Activated T-helper 9 cell treated with anti-CD3 and anti-CD28 coated beads, Interleukin-2, amount 50 U/mL, for 16 hours (primary cell): ENCODE measurements around the gene MT3.
"Not testable (repeated sequence)": the region's sequence is repeated elsewhere in the genome, so short reads cannot be mapped to it uniquely, and the experiment has no call there.

ENCODE experiments used
- DNase-seq: peaks from one replicate; pipeline ENCODE4 v3.0.0-alpha.2; 2020; ENCODE audit warnings: low read depth

The MT3 gene

GRCh38 chr16:56580391-56581048, 8.8 kb upstream of the MT3 start:
- DNase-seq, result no peak

- not testable (repeated sequence) for DNase-seq
Observed at GRCh38 chr16:56582911-56583310, 6.4 kb upstream of the MT3 start.

DNA sequence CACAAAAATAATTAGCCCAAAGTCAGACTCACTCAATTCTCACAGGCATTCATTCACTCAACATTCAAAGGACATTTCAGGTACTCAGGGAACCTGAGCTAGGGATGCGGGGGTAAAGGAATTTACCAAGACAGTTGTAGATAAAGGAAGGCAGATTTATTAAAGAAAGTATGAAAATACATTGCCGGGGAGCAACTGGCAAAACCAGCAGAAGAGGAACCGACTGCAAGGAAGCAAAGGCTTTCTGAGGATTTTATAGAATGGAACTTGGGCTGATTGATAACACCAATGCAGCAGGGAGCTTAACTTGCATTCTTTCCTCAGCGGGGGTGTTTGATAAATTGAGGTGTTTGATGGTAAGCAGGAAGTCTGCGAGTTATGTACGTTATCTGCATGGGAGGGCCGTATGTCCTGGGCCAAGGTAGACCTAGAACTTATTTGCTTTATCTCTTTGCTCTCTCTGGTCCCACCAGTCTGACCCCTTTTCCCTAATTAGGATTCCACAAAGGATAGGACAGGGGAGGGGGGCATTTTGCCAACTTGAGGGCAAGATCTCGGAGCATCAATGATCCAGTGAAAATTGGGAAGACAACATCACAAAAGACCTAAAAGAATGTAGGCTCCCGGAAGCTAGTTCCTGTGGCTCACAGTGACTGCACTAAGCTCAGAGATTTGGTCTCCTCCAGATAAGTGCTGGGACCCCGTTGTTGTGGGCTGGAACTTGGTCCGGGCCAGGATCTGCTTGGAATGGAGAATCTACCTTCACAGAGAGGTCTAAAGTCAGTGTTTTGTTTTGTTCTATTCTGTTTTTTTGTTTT, 5.8 kb upstream of the MT3 start:
- DNase-seq, result no peak

- DNase-seq, result no peak
Observed at GRCh38 chr16:56584276-56584675, 5.1 kb upstream of the MT3 start.

- no peak for DNase-seq
Observed at GRCh38 chr16:56588781-56589140, 567 bp upstream of the MT3 start.

DNA sequence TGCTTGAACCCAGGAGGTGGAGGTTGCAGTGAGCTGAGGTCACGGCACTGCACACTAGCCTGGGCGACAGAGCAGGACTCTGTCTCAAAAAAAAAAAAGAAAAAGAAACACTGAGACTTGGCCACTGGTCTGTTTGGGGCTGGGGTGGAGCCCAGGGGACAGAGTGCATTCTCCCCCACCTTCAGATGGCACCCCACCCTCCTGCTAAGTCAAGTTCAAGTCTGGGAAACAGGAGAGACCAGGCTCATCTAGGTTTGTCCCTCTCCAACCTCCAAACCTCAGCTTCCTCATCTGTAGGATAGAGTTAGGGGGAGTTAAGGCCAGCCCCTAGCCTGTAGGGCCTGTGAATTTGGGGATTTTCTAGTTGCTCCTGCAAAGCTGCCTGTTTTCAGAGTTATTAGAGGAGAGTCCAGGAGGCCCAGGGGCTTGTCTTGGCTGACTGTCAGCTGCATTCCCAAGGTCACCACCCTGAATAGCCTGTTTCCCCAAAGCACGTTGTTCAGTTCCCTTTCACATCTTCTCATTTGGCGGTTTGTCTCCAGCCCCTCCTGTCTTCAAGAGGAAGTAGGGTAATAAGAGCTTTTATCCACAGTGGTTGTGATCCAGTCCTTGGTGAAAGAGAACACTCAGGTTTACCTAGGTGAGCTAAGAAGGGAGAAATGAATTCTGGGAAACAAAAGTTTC, 2.2 kb downstream of the MT3 start:
- DNase-seq, result no peak

DNA sequence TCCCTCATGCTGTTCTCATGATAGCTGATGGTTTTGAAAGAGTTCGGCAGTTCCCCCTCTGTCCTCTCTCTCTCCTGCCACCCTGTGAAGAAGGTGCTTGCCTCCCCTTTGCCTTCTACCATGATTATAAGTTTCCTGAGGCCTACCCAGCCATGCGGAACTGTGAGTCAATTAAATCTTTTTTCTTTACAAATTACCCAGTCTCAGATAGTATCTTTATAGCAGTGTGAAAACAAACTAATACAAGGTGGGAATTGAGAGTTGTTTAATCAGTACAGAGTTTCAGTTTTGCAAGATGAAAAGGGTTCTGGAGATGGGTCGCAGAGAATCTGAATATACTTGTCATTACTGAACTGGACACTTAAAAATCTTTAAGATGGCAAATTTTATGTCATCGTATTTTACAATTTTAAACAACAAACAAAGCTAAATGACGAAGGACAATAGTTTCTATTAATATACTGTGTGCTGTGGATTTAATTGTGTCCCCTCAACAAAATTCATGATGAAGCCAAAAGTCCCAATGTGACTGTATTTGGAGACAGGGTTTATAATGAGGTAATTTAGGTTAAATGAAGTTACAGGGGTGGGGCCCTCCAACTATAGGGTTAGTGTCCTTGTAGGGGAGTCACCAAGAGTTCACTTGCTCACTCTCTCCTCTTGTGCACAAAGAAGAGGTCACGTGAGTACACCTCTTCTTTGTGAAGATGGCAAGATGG, 4.4 kb downstream of the MT3 start:
- DNase-seq, result no peak

- DNase-seq, result no peak
Observed at GRCh38 chr16:56594292-56594619, 4.9 kb downstream of the MT3 start.

- no peak for DNase-seq
Observed at GRCh38 chr16:56600398-56600999, 11.2 kb downstream of the MT3 start.

DNA sequence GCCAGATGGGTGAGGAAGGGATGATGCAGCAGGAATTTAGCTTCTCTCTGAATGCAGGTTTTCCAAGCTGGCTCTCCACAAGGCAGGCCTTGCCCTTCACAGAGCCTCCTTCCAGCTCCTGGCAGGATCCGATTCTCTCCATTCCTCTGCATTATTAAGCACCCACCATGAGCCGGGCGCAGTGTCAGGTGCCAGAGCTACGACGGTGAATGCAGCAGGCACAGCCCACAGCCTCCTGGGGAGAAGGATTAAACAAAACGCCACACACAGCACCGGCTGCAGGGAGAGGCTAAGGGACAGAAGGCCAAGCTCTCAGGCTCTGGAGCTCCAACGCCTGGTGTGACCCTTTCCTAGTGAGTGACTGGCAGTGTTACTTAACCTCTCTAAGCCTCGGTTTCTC, 12.0 kb downstream of the MT3 start:
- DNase-seq, result no peak

- DNase-seq, result no peak
Observed at GRCh38 chr16:56603589-56603988, 14.3 kb downstream of the MT3 start.

- no peak for DNase-seq
Observed at GRCh38 chr16:56604966-56605365, 15.6 kb downstream of the MT3 start.

DNA sequence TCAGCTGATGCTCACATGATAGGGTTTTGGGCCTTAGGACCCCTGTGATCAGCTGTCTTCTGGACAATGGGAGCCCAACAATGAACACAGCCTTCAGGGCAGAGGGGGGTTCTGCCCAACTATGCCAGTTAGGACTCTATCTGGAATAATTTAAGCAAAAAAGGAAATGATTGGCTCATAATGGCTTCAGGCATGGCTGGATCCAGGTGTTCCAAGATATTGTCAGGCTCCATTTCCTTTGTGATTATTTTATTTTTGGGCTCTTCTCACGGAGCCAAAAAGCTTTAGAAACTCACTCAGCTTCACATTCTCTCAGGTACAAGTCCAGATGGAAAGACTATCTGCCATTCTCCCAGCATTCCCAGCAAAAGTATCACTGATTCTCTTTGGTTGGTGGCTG, 16.1 kb downstream of the MT3 start:
- no peak for DNase-seq

GRCh38 chr16:56606071-56606475, 16.7 kb downstream of the MT3 start:
- no peak for DNase-seq

DNA sequence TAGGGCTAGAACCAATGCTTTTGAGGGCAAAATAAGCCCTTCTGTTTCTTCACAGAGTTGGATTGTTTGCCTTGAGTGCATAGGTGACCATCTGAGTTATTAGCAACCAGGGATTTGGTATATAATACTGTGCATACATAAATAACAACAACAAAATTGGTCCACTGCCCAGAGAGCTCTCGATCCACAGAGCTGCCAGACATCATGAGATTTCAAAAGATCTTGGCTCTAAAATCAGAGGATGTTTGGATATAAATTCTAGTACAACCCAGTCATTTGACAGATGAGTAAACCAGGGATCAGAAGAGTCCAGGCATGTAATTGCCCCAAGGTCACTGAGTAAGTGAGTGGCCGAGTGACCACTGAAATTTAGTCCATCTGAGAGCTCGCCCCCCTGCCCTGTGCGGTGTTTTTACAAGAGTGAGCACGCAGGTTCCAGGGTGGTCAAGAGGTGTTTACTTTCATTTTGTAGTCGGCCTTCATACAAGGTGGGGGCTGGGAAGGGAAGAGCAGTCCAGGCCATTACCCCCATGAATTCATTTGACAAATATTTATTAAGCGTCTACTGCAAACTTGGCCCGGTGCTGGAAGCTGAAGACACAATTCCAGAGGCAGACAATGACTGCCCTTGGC, 17.3 kb downstream of the MT3 start:
- no peak for DNase-seq

DNA sequence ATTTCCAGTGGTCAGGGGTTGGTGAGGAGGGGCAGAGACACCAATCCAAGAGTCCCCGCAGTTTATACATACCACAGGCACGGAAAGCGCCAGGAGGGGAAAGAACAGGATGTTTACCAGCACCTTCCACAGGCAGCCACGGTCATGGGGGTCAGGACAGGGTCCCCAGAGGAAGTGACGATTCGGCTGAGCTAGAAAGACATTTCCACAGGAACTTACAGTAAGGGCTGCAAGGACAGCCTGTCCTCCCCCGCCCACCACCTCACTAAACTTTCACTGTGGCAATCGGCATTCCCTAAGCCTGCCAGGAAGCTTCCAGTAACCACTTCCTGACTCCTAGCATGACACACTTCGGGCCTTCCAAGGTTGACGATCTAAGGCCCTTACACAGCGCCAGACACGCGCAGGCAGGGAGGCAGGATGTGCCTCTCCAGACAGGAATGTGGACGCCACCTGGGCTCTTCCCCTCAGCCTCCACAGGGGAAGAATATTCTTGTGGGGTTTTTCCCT, 17.8 kb downstream of the MT3 start:
- DNase-seq, result no peak

DNA sequence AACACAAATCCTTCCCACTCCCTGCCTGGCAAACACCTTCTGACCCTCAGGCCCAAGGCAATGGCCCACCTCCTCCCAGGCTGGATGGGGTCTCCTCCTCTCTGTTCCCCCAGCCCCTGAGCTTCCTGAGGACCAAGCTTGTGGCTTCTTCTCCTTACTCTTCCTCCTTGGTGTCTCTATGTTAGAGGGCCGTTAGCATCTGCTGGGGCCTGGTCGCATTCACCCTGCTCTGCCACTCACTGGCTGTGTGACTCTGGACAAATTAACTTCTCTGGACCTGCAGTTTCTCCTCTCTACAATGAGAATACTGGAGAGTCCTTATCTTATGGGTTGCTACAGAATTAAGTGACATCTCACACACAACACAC, 18.3 kb downstream of the MT3 start:
- DNase-seq, result no peak

DNA sequence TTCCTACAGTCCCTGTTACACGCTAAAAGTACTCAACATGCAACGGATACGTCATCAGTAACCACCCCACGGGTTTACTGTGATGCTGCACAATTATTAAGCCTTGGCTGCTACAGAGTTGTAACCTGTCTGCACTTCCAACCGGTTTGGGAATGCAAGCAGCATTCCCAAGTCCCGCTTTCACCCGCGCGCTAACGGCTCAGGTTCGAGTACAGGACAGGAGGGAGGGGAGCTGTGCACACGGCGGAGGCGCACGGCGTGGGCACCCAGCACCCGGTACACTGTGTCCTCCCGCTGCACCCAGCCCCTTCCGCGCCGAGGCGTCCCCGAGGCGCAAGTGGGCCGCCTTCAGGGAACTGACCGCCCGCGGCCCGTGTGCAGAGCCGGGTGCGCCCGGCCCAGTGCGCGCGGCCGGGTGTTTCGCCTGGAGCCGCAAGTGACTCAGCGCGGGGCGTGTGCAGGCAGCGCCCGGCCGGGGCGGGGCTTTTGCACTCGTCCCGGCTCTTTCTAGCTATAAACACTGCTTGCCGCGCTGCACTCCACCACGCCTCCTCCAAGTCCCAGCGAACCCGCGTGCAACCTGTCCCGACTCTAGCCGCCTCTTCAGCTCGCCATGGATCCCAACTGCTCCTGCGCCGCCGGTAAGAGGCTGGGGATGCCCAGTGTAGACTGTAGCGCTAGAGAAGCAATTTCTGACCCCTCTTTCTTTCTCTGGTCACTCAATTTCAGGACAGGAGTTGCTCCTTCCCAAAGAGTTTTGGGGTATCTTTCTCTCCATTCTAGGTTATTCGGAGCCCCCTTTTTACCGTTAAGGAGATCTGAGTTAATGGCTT, 18.9 kb downstream of the MT3 start, which contains the start of gene MT2A:
MT2A (plus strand) TSS at position 542 of the 833 bp plus-strand sequence; CDS start at position 614, 72 bp downstream.
- peak; percentile 85 for DNase-seq

- DNase-seq, result no peak
Observed at GRCh38 chr16:56608876-56609462, 19.6 kb downstream of the MT3 start.

- DNase-seq, result peak; percentile 49
Observed at GRCh38 chr16:56609463-56609921, 20.2 kb downstream of the MT3 start.
